K562 (cell line): ENCODE measurements around the gene RBM20. TPM values are rescaled to one million over a fixed set of nuclear protein-coding genes. Genes with fewer than 3 reads are reported as not detected.

Source experiments
- ATAC-seq: fragments of 200-7000 bp; cut with Tn5 transposase; 3 replicates; pipeline ENCODE4 v1.9.1; 2020; ENCODE audit warnings: moderate library complexity
- BruUV-seq: library from RNA; stranded (reverse); fragments of 400-500 nt; replicated peaks from 2 replicates; lab custom pipeline; 2021; lab: Mats Ljungman, UMichigan
- CTCF ChIA-PET: fragments of 300-600 bp; formaldehyde crosslinking; extraction: SDS; loops from one replicate; lab custom pipeline; 2021; ENCODE audit warnings: low intra/inter-chr PET ratio; lab: Yijun Ruan, JAX
- POLR2A ChIA-PET: fragments of 300-600, 350-650 bp; sonication (Branson Sonifier 250); formaldehyde crosslinking; extraction: SDS; loops from one replicate; lab custom pipeline; 2021; ENCODE audit warnings: antibody characterized with exemption, inconsistent platforms; lab: Yijun Ruan, JAX
- DNase-seq, 4 experiments: peaks; one replicate each; pipeline versions ENCODE4 v3.0.0 to v3.0.0-alpha.2; 2011 to 2018; ENCODE audit warnings: low spot score in 3 of 4, mixed read lengths in 3 of 4; ENCODE audit errors: extremely low read depth in 1 of 4
- FAIRE-seq: peaks from 2 replicates; lab custom pipeline; 2011; peaks lifted over from hg19 to GRCh38; lab: Jason Lieb, UNC
- H2AFZ ChIP-seq: 2 replicates; pipeline ENCODE4 v1.6.0; 2011; ENCODE audit warnings: low read depth, low read length, control low read depth, inconsistent platforms
- H3K27ac ChIP-seq: fragments of 200-600 bp; 3 replicates; pipeline ENCODE4 v1.8.0; 2011; ENCODE audit warnings: low read depth, mild to moderate bottlenecking, control low read depth, inconsistent platforms, low read length, moderate library complexity, mixed read lengths; ENCODE audit errors: extremely low read depth
- H3K27me3 ChIP-seq, 2 experiments: fragments of 300-600 bp in 1 of 2; 2 replicates in 1 of 2; 3 replicates in 1 of 2; pipeline versions ENCODE4 v1.6.0 to v1.8.0; 2011; ENCODE audit warnings: inconsistent platforms in 2 of 2, low read length in 2 of 2, mild to moderate bottlenecking in 1 of 2, mixed read lengths in 1 of 2, moderate library complexity in 1 of 2; ENCODE audit not compliant: control insufficient read depth in 2 of 2, insufficient read depth in 2 of 2
- H3K36me3 ChIP-seq: fragments of 300-600 bp; 3 replicates; pipeline ENCODE4 v1.8.0; 2011; ENCODE audit warnings: mild to moderate bottlenecking, low read length, inconsistent platforms; ENCODE audit not compliant: control insufficient read depth, insufficient read depth
- H3K4me1 ChIP-seq, 2 experiments: fragments of 200-600 bp in 1 of 2; replicated peaks in 1 of 2; 2 replicates in 1 of 2; 3 replicates in 1 of 2; pipeline versions ENCODE4 v1.5.1 to v1.8.0; 2011; ENCODE audit warnings: inconsistent platforms in 2 of 2, low read length in 2 of 2, mild to moderate bottlenecking in 1 of 2, mixed read lengths in 1 of 2, moderate library complexity in 1 of 2; ENCODE audit not compliant: control insufficient read depth in 2 of 2, insufficient read depth in 2 of 2
- H3K4me2 ChIP-seq: 2 replicates; pipeline ENCODE4 v1.6.1; 2011; ENCODE audit warnings: low read length, control low read depth, inconsistent platforms, mixed read lengths; ENCODE audit not compliant: insufficient read depth
- H3K4me3 ChIP-seq: fragments of 200-600 bp; sonication (generic), shearing (Covaris generic); 2 replicates; pipeline ENCODE4 v1.5.1; 2016; ENCODE audit warnings: control low read depth, inconsistent platforms
- H3K79me2 ChIP-seq: fragments of 200-600 bp; 3 replicates; pipeline ENCODE4 v1.8.0; 2011; ENCODE audit warnings: low read length, inconsistent platforms; ENCODE audit not compliant: control insufficient read depth, insufficient read depth
- H3K9ac ChIP-seq, 2 experiments: 2 replicates each; pipeline versions ENCODE4 v1.6.0 to v1.6.1; 2011; ENCODE audit warnings: low read depth in 2 of 2, low read length in 2 of 2, control low read depth in 1 of 2, inconsistent platforms in 1 of 2, mild to moderate bottlenecking in 1 of 2, mixed read lengths in 1 of 2; ENCODE audit not compliant: insufficient read depth in 1 of 2
- H3K9me1 ChIP-seq: one replicate; pipeline ENCODE4 v1.6.0; 2011; ENCODE audit warnings: inconsistent platforms, mild to moderate bottlenecking, low read length, moderate library complexity; ENCODE audit not compliant: control insufficient read depth, insufficient read depth
- H3K9me3 ChIP-seq: replicated peaks from 2 replicates; pipeline ENCODE4 v1.5.1; 2011; ENCODE audit warnings: low read depth, low read length, inconsistent platforms; ENCODE audit not compliant: control insufficient read depth, insufficient read depth
- H4K20me1 ChIP-seq: replicated peaks from 2 replicates; pipeline ENCODE4 v1.6.1; 2011; ENCODE audit warnings: low read length, inconsistent platforms, mixed read lengths; ENCODE audit not compliant: control insufficient read depth, insufficient read depth
- MEIS2 ChIP-seq: fragments of 450-650 bp; IDR thresholded peaks from 2 replicates; pipeline ENCODE4 v1.6.1; 2014; ENCODE audit warnings: mild to moderate bottlenecking; ENCODE audit not compliant: partially characterized antibody
- ZNF124 ChIP-seq: sonication (generic); formaldehyde crosslinking; IDR thresholded peaks from 2 replicates; pipeline ENCODE4 v1.8.1; 2022; ENCODE audit warnings: missing genetic modification reagents
- ZNF274 ChIP-seq: IDR thresholded peaks from 2 replicates; pipeline ENCODE4 v1.6.1; 2011; ENCODE audit warnings: low read depth, mild to moderate bottlenecking, low read length, moderate library complexity, borderline replicate concordance
- WGBS: fragments of 100-300 bp; shearing (Covaris generic); methylation state at CpG from one replicate; pipeline ENCODE4 v1.1.6; 2016; ENCODE audit warnings: low coverage, mixed read lengths; ENCODE audit not compliant: insufficient coverage; ENCODE audit errors: missing lambda C conversion rate; 5-methylcytosine and 5-hydroxymethylcytosine counted together
- in situ Hi-C: fragments of 300-500 bp; cut with MboI; formaldehyde crosslinking; loops from 4 replicates; pipeline ENCODE4 v1.15.0; 2018; ENCODE audit warnings: inconsistent platforms, mixed read lengths
- intact Hi-C: fragments of 100-400 bp; cut with micrococcal nuclease; formaldehyde crosslinking; loops from 2 replicates; pipeline ENCODE4 v1.14.2; 2022
- polyA plus RNA-seq, 8 experiments: library from polyadenylated mRNA; depleted of rRNA in 4 of 8; stranded (reverse) in 5 of 8; unstranded in 3 of 8; fragments of >200 nt; fragmentation: Nextera tagmentation in 2 of 8; fragmentation: Illumina TruSeq in 1 of 8; extraction: Ambion mirVana in 2 of 8; extraction: Trizol in 1 of 8; gene quantifications; 2 replicates each; pipeline versions ENCODE4 v1.2.1 to v1.2.3, GENCODE V29; 2011 to 2014; ENCODE audit warnings: inconsistent platforms in 1 of 8, missing spikeins in 1 of 8
- total RNA-seq, 7 experiments: library from RNA; depleted of rRNA in 6 of 7; stranded (reverse); fragments of >200 nt in 6 of 7; fragmentation: Illumina TruSeq in 2 of 7; extraction: Trizol in 2 of 7; gene quantifications; 2 replicates each; pipeline versions ENCODE4 v1.2.1 to v1.2.3, GENCODE V29; 2011 to 2021; ENCODE audit warnings: low replicate concordance in 1 of 7
- TF ChIP-seq, protein P1 (sequence below): fragments of 150-350 bp; conservative IDR thresholded peaks from 2 replicates; pipeline ENCODE4 v1.6.1; 2014; ENCODE audit warnings: low read length

The RBM20 gene
- total and polyA plus RNA-seq, 9 of the 15 experiments (the other 6 are each of a cell fraction or from before 2014, with no cell fraction given) = 0.63 to 5.7 (median 3.2) TPM

DNA sequence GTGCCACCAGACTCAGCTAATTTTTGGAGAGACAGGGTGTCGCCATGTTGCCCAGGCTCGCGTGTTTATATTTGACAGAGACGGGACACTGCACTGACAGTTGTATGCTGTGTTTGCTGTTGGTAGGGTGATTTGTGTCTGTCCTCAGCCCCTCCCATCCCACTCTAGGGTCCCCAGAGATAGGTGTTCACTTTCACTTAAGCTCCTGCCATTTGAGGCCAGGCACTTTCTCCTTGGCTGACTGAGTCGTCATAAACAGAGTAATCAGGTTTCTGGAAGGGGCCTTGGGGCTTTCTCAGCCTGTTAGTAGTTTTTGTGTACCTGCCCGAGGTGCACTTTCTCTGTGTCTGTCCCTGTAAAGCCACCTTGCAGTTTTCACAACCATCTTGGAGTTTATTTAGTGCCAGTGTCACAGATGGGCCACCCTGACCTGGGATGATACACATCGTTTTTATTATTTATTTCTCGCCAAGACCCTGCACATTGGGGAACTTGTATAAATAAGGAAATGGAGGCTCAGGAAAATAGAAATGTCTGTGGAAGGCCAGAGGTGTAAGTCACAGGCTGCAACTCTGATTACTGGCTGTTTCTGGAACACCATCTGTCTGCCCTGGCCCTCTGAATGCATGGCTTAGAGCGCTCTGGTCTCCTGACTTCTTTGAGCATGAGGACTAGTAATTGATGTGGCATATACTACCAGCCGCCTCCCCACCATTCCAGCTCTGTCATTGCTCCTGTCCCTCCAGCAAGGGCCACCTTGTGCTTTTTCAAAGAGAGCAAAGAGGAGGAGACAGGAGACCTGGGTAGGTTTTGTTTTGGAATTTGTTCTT, 145.7 kb downstream of the RBM20 start (continued):
- TF ChIP-seq, protein P1, sequence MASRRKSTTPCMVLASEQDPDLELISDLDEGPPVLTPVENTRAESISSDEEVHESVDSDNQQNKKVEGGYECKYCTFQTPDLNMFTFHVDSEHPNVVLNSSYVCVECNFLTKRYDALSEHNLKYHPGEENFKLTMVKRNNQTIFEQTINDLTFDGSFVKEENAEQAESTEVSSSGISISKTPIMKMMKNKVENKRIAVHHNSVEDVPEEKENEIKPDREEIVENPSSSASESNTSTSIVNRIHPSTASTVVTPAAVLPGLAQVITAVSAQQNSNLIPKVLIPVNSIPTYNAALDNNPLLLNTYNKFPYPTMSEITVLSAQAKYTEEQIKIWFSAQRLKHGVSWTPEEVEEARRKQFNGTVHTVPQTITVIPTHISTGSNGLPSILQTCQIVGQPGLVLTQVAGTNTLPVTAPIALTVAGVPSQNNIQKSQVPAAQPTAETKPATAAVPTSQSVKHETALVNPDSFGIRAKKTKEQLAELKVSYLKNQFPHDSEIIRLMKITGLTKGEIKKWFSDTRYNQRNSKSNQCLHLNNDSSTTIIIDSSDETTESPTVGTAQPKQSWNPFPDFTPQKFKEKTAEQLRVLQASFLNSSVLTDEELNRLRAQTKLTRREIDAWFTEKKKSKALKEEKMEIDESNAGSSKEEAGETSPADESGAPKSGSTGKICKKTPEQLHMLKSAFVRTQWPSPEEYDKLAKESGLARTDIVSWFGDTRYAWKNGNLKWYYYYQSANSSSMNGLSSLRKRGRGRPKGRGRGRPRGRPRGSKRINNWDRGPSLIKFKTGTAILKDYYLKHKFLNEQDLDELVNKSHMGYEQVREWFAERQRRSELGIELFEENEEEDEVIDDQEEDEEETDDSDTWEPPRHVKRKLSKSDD = no peak

DNA sequence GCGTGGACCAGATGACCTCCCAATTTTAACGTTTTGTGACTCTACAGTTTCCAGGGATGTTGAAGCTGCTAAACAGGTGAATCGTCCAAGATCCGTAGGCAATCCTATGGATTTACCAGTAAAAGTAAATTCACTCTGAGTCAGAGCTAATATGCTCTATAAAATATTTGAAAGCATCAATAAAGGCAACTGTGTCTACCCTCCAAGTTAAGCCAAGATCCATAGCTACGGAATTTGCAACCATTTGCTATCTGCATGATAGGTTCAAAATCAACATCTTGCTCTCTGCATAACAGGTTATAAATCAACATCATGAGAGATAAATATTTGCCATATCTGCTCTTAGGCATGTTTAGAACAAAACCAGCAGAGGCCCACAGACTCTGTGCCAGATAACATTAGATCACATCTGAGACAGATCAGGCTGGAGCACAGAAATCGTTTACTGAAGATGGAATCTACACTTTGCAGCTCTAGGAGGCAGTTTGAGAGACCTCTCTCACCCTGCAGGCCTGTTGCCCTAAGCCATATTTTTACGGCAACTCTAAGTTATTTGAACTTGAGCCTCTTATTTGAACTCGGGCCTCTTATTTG, 146.9 kb downstream of the RBM20 start:
- Histone ChIP-seq H3K4me3 (no peak overlapping the region), H3K9ac (no peak overlapping the region), H3K79me2 (no peaks in the 10 kb centered on the region), H3K36me3 (peaks cover 15% of the 10 kb centered on the region; the same call in 1 of the 3 replicates), H3K27me3 (no peaks in the 10 kb centered on the region), H3K4me1 (peaks cover 8 to 14% of the 10 kb centered on the region in 2 experiments; a peak in 4 of 5 replicates), H3K27ac (no peak overlapping the region), H2AFZ (no peak overlapping the region), H3K9me3 (no peaks in the 10 kb centered on the region), H3K4me2 (no peak overlapping the region), H4K20me1 (no peaks in the 10 kb centered on the region), H3K9me1 (no peaks in the 10 kb centered on the region)
- no peak for TF ChIP-seq ZNF124 (CRISPR knock-in tag)
- no peak for TF ChIP-seq ZNF274
- TF ChIP-seq MEIS2 = peak; percentile 3
- FAIRE-seq = no peak
- DNase-seq = no peak
- WGBS = 65% methylated on average over 8 of the region's 8 CpGs
- no peak for ATAC-seq
- ChIA-PET POLR2A (interaction anchor here (0.6 kb wide), 1 partner anchor 13 kb away, joined by 3 read pairs; no protein-coding TSS in a partner anchor), CTCF (no interaction called here)
- intact Hi-C loops = no loop called here
- BruUV-seq = no TSS peak
- in situ Hi-C loops = no loop called here
